Measurements from ENCODE around the gene PDSS2. TPM values are rescaled to one million over a fixed set of nuclear protein-coding genes. Genes with fewer than 3 reads are reported as not detected.

Gene PDSS2
- polyA plus RNA-seq, 1 experiment: 11.6 TPM

DNA sequence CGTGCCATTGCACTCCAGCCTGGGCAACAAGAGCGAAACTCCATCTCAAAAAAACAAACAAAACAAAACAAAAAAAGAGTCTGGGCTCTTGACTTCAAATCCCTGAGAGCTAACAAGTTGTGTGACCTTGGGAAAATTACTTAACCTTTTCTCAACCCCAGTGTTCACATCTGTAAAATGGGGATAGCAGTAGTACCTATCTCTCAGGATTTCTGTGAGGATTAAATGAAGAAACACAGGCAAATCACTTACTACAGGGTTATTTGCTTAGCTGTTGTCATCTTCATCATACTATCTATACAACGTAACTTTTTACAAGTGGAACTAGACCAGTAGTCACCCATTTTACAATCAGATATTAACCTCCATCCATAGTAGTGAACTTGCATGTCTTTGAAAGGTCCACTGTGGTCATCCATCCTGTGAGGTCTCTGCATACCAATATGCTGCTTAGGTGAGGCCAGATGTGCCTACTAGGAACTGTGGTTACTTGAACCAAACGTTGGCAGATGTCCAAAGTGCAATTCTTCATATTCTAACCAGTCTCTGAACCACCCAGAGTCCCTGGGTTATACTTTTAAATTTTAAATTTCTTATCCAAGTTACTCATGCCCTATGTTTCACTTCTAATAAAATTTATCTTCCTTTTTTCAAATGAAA lies 215.2 kb downstream of the PDSS2 start:
- ChIA-PET POLR2A (no interaction called here), CTCF (no interaction called here)
- DNase-seq (ENCODE audit: low read depth): no peak
- Histone ChIP-seq H3K4me3 (ENCODE audit: low read depth, low read length) (no peak overlapping the region), H3K36me3 (ENCODE audit: control insufficient read depth, insufficient read depth, low read length) (no peaks in the 10 kb centered on the region), H3K27me3 (ENCODE audit: control insufficient read depth, insufficient read depth, low read length) (no peaks in the 10 kb centered on the region)
- TF ChIP-seq, protein P1, sequence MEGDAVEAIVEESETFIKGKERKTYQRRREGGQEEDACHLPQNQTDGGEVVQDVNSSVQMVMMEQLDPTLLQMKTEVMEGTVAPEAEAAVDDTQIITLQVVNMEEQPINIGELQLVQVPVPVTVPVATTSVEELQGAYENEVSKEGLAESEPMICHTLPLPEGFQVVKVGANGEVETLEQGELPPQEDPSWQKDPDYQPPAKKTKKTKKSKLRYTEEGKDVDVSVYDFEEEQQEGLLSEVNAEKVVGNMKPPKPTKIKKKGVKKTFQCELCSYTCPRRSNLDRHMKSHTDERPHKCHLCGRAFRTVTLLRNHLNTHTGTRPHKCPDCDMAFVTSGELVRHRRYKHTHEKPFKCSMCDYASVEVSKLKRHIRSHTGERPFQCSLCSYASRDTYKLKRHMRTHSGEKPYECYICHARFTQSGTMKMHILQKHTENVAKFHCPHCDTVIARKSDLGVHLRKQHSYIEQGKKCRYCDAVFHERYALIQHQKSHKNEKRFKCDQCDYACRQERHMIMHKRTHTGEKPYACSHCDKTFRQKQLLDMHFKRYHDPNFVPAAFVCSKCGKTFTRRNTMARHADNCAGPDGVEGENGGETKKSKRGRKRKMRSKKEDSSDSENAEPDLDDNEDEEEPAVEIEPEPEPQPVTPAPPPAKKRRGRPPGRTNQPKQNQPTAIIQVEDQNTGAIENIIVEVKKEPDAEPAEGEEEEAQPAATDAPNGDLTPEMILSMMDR (IDR thresholded peaks at IDR 0.05; ENCODE audit: insufficient read depth, low read depth, low read length): no peak

DNA sequence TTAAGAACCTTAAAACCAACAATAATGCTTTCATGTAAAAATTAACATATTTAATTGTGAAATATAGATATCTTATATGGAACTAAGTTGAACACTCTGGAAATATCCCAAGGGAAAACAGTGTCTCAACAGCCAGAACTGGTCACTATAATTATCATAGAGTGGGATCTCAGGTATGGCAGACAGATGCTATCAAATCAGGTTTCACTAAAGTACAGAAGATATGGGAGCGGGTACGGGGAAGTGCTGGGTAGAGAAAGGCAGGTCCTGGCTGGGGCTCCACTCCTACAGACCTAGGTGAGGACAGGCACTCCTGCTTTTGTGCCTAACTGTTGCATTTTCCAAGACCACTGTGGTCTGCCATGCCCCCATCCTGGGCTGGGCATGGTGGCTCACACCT lies 215.9 kb downstream of the PDSS2 start:
- POLR2A ChIA-PET: no interaction called here
- TF ChIP-seq, protein P1 (IDR thresholded peaks at IDR 0.05; ENCODE audit: insufficient read depth, low read depth, low read length): no peak
- H3K27me3 ChIP-seq (ENCODE audit: control insufficient read depth, insufficient read depth, low read length): no peaks in the 10 kb centered on the region
- CTCF ChIA-PET: interaction anchor here (0.5 to 1.0 kb wide), 2 partner anchors 26 to 117 kb away, joined by 3 read pairs; no protein-coding TSS in a partner anchor
- no peak for DNase-seq (ENCODE audit: low read depth)
- H3K4me3 ChIP-seq (ENCODE audit: low read depth, low read length): no peak overlapping the region
- no peaks in the 10 kb centered on the region for H3K36me3 ChIP-seq (ENCODE audit: control insufficient read depth, insufficient read depth, low read length)

DNA sequence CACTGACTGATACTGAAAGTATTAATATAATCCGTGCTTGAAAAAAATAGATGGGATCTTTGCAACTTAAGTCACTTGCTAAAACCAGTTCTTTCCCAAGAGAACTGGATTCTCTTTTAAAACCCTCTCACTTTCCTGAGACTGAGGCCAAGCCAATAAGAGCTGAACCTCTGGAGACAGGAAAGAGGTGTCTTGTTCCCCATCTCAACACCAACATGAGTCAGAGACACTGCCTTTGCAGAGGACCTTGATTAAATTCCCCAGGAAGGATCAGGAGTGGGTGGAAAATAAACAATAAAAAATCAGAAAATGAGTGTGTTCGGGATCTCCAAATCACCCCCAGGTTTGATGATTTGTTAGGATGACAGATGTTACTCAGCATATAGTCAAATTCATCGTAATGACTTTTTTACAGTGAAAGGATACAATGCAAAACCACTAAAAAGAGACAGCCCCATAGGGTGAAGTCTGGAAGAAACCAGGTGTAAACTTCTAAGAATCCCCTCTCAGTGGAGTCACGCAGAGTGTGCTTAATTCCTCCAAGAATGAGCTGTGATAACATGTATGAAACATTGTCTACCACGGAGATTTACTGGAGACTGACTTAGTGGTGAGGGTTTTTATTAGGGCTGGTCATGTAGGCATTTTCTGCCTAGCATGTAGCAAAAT lies 221.2 kb downstream of the PDSS2 start:
- no peak for DNase-seq (ENCODE audit: low read depth)
- Histone ChIP-seq H3K36me3 (ENCODE audit: control insufficient read depth, insufficient read depth, low read length) (no peaks in the 10 kb centered on the region), H3K4me3 (ENCODE audit: low read depth, low read length) (no peak overlapping the region), H3K27me3 (ENCODE audit: control insufficient read depth, insufficient read depth, low read length) (no peaks in the 10 kb centered on the region)
- POLR2A ChIA-PET: no interaction called here
- CTCF ChIA-PET: no interaction called here
- TF ChIP-seq, protein P1 (IDR thresholded peaks at IDR 0.05; ENCODE audit: insufficient read depth, low read depth, low read length): no peak

DNA sequence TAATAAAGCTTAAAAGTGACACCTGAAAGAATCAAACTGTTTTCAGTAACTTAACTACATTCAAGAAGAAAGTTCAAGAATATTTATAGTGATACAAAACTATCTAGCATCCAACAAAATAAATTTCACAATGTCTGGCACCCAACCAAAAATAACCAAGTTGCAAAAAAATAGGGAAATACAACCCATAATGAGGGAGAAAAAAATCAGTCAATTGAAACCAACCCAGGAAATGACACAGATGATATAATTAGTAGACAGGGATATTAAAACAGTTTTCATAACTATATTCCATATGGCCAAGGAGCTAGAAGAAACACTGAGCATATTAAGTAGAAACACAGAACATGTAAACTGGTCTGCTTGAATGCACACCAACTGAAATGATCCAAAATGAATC lies 223.9 kb downstream of the PDSS2 start:
- DNase-seq (ENCODE audit: low read depth): no peak
- CTCF ChIA-PET: no interaction called here

DNA sequence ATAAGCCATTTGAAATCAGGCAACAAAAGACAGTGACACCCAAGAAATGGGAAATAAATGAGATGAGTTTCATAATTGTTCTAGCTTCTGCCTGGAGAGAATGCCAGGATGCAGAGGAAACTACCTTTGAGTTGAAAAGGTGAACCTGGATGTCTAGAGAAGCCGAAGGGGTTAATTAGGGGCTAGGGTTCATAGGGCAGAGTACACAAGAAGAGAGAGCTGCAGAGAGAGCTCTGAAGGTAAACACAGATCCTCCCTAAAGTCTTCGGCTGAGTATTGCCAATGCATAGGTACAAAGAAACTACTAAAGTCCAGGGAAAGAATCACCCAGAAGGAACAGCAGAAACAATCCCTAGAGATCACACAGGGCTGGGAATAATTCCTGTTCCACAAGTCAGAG lies 224.4 kb downstream of the PDSS2 start:
- ChIA-PET CTCF (interaction anchor here (0.6 kb wide), 1 partner anchor 28 kb away, joined by 3 read pairs; no protein-coding TSS in a partner anchor), POLR2A (no interaction called here)
- Histone ChIP-seq H3K36me3 (ENCODE audit: control insufficient read depth, insufficient read depth, low read length) (no peaks in the 10 kb centered on the region), H3K27me3 (ENCODE audit: control insufficient read depth, insufficient read depth, low read length) (no peaks in the 10 kb centered on the region), H3K4me3 (ENCODE audit: low read depth, low read length) (no peak overlapping the region)
- TF ChIP-seq, protein P1 (IDR thresholded peaks at IDR 0.05; ENCODE audit: insufficient read depth, low read depth, low read length): no peak
- DNase-seq (ENCODE audit: low read depth): no peak

More for the DNA sequence above, 223.9 kb downstream of the PDSS2 start:
- TF ChIP-seq, protein P1 (IDR thresholded peaks at IDR 0.05; ENCODE audit: insufficient read depth, low read depth, low read length): no peak
- H3K36me3 ChIP-seq (ENCODE audit: control insufficient read depth, insufficient read depth, low read length): no peaks in the 10 kb centered on the region
- no peak overlapping the region for H3K4me3 ChIP-seq (ENCODE audit: low read depth, low read length)
- H3K27me3 ChIP-seq (ENCODE audit: control insufficient read depth, insufficient read depth, low read length): no peaks in the 10 kb centered on the region
- POLR2A ChIA-PET: no interaction called here

All from BJ (cell line).